Fibroblast of lung (primary cell): ENCODE measurements around the gene OVOL2.

Experiments used
- EZH2 ChIP-seq: IDR thresholded peaks from 2 replicates; pipeline ENCODE4 v1.5.1; 2012; ENCODE audit warnings: low read length, control low read depth, mild to moderate bottlenecking; ENCODE audit errors: missing control alignments
- TF ChIP-seq, protein P1 (sequence below), 2 donors: IDR thresholded peaks in 1 of 2; conservative IDR thresholded peaks in 1 of 2; 1 replicate in 1 of 2; 2 replicates in 1 of 2; pipeline ENCODE4 v1.5.1; 2011 to 2012; ENCODE audit warnings: low read length in 2 of 2, control low read depth in 1 of 2, inconsistent platforms in 1 of 2, low read depth in 1 of 2, mild to moderate bottlenecking in 1 of 2

DNA sequence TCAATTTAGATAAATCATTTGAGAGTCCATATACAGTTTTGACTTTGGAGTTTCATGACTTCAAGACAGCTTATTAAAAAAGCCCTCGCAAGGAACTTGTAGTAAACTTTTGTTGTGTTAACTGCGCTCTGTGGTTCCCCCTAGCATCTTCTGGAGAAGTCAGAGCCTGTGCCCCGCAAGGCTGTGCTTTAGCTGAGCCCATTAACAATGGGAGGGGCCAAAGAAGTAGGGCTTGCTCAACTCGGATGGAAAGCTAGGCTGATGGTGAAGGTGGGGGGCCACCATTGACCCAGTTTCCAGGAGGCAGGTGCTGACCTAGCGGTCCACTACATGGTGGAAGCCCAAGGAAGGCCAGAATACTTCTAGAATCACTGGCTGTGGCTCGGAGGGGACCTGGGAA lies 29.3 kb upstream of the OVOL2 start:
- no peak for TF ChIP-seq EZH2
- TF ChIP-seq, protein P1, sequence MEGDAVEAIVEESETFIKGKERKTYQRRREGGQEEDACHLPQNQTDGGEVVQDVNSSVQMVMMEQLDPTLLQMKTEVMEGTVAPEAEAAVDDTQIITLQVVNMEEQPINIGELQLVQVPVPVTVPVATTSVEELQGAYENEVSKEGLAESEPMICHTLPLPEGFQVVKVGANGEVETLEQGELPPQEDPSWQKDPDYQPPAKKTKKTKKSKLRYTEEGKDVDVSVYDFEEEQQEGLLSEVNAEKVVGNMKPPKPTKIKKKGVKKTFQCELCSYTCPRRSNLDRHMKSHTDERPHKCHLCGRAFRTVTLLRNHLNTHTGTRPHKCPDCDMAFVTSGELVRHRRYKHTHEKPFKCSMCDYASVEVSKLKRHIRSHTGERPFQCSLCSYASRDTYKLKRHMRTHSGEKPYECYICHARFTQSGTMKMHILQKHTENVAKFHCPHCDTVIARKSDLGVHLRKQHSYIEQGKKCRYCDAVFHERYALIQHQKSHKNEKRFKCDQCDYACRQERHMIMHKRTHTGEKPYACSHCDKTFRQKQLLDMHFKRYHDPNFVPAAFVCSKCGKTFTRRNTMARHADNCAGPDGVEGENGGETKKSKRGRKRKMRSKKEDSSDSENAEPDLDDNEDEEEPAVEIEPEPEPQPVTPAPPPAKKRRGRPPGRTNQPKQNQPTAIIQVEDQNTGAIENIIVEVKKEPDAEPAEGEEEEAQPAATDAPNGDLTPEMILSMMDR (conservative IDR thresholded peaks at IDR 0.05 in 1 of 2, IDR thresholded peaks at IDR 0.05 in 1 of 2; ENCODE audit: low read depth in 1 of 2, low read length in 2 of 2): no peak
